Hepatocyte (in vitro differentiated cells): ENCODE results near the gene CYSTM1.

Experiments used
- EZH2 ChIP-seq: fragments of 200-600 bp; sonication (generic); IDR thresholded peaks from 2 replicates; pipeline ENCODE4 v1.6.1; 2016; ENCODE audit warnings: antibody characterized with exemption, mild to moderate bottlenecking, borderline replicate concordance
- EZH2phosphoT487 ChIP-seq: fragments of 200-600 bp; sonication (generic); IDR thresholded peaks from one replicate; pipeline ENCODE4 v1.6.1; 2018; ENCODE audit warnings: antibody characterized with exemption, mild to moderate bottlenecking, low read depth, moderate library complexity; ENCODE audit not compliant: unreplicated experiment, severe bottlenecking
- TF ChIP-seq, protein P1 (sequence below): fragments of 200-600 bp; sonication (generic); IDR thresholded peaks from 2 replicates; pipeline ENCODE4 v1.5.1; 2016; ENCODE audit warnings: antibody characterized with exemption, mild to moderate bottlenecking; ENCODE audit not compliant: poor library complexity

DNA sequence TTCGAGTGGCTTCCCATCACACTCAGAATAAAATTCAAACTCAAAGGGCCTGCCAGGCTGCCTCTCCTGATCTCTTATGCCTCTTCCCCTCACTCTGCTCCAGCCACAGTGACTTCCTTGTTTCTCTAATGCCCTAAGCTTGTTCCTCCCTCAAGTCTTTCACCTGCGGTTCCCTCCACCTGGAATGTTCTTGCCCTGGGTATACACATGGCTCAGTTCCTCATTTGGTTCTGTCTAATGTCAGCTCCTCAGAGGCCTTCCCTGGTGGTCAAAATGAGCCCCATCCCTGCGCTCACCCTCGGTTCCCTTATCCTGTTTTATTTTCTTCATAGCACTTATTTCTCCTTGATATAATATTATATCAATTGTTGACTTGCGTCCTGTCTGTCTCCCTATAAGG lies 12.7 kb upstream of the CYSTM1 start:
- TF ChIP-seq, protein P1, sequence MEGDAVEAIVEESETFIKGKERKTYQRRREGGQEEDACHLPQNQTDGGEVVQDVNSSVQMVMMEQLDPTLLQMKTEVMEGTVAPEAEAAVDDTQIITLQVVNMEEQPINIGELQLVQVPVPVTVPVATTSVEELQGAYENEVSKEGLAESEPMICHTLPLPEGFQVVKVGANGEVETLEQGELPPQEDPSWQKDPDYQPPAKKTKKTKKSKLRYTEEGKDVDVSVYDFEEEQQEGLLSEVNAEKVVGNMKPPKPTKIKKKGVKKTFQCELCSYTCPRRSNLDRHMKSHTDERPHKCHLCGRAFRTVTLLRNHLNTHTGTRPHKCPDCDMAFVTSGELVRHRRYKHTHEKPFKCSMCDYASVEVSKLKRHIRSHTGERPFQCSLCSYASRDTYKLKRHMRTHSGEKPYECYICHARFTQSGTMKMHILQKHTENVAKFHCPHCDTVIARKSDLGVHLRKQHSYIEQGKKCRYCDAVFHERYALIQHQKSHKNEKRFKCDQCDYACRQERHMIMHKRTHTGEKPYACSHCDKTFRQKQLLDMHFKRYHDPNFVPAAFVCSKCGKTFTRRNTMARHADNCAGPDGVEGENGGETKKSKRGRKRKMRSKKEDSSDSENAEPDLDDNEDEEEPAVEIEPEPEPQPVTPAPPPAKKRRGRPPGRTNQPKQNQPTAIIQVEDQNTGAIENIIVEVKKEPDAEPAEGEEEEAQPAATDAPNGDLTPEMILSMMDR: no peak
- TF ChIP-seq EZH2: no peak
- TF ChIP-seq EZH2phosphoT487: no peak
